GM23338 (cell line): Measurements from ENCODE around the gene DENND6A. TPM values are rescaled to one million over a fixed set of nuclear protein-coding genes. Genes with fewer than 3 reads are reported as not detected.

Experiments
- ATAC-seq: fragments of 200-7000 bp; cut with Tn5 transposase; 3 replicates; pipeline ENCODE4 v1.9.1; 2020
- DNase-seq: peaks from one replicate; pipeline ENCODE4 v3.0.0-alpha.2; 2015; ENCODE audit warnings: low spot score
- H2AFZ ChIP-seq: fragments of 200-600 bp; sonication (generic); 2 replicates; pipeline ENCODE4 v1.8.0; 2016; ENCODE audit warnings: antibody characterized with exemption, mild to moderate bottlenecking, moderate library complexity
- H3F3A ChIP-seq: fragments of 200-600 bp; sonication (generic); replicated peaks from 2 replicates; pipeline ENCODE4 v1.8.0; 2017; ENCODE audit warnings: antibody characterized with exemption, mixed run types, low read depth
- H3K27ac ChIP-seq: fragments of 200-600 bp; sonication (generic); 2 replicates; pipeline ENCODE4 v1.6.1; 2016; ENCODE audit warnings: low read depth
- H3K27me3 ChIP-seq: fragments of 200-600 bp; sonication (generic); 2 replicates; pipeline ENCODE4 v1.8.0; 2016; ENCODE audit warnings: mild to moderate bottlenecking, mixed run types, moderate library complexity; ENCODE audit not compliant: insufficient read depth
- H3K36me3 ChIP-seq: fragments of 200-600 bp; sonication (generic); 2 replicates; pipeline ENCODE4 v1.8.0; 2016; ENCODE audit warnings: mild to moderate bottlenecking; ENCODE audit not compliant: insufficient read depth
- H3K4me1 ChIP-seq: fragments of 200-600 bp; sonication (generic); 2 replicates; pipeline ENCODE4 v1.8.0; 2016; ENCODE audit warnings: mild to moderate bottlenecking, moderate library complexity; ENCODE audit not compliant: insufficient read depth
- H3K4me2 ChIP-seq: fragments of 200-600 bp; sonication (generic); 2 replicates; pipeline ENCODE4 v1.7.1; 2017; ENCODE audit warnings: mixed run types
- H3K4me3 ChIP-seq: fragments of 200-600 bp; sonication (generic); 2 replicates; pipeline ENCODE4 v1.6.1; 2016; ENCODE audit warnings: mixed run types
- H3K79me2 ChIP-seq: fragments of 200-600 bp; sonication (generic); replicated peaks from 2 replicates; pipeline ENCODE4 v1.8.0; 2017; ENCODE audit warnings: mild to moderate bottlenecking; ENCODE audit not compliant: insufficient read depth
- H3K9me2 ChIP-seq: fragments of 200-600 bp; sonication (generic); 2 replicates; pipeline ENCODE4 v1.8.0; 2017; ENCODE audit not compliant: insufficient read depth
- H4K20me1 ChIP-seq: fragments of 200-600 bp; sonication (generic); replicated peaks from 2 replicates; pipeline ENCODE4 v1.8.0; 2017; ENCODE audit warnings: mild to moderate bottlenecking; ENCODE audit not compliant: insufficient read depth
- H3K27ac Mint-ChIP-seq: 2 replicates; pipeline ENCODE4 v1.8.0; 2020; ENCODE audit warnings: inconsistent platforms, mild to moderate bottlenecking, moderate library complexity, mixed read lengths
- H3K27me3 Mint-ChIP-seq: 3 replicates; pipeline ENCODE4 v1.8.0; 2022; ENCODE audit warnings: low read depth, mild to moderate bottlenecking, moderate library complexity, mixed read lengths, inconsistent platforms; ENCODE audit not compliant: insufficient read depth, poor library complexity
- H3K36me3 Mint-ChIP-seq: 3 replicates; pipeline ENCODE4 v1.8.0; 2021; ENCODE audit warnings: low read depth, mild to moderate bottlenecking, inconsistent platforms, moderate library complexity, mixed read lengths
- H3K4me1 Mint-ChIP-seq: 3 replicates; pipeline ENCODE4 v1.8.0; 2020; ENCODE audit warnings: mild to moderate bottlenecking, inconsistent platforms, mixed read lengths
- H3K4me3 Mint-ChIP-seq: 3 replicates; pipeline ENCODE4 v1.8.0; 2021; ENCODE audit warnings: moderate library complexity, mild to moderate bottlenecking, inconsistent platforms, mixed read lengths
- H3K9me3 Mint-ChIP-seq: 3 replicates; pipeline ENCODE4 v1.8.0; 2020; ENCODE audit warnings: moderate library complexity, mild to moderate bottlenecking, inconsistent platforms, mixed read lengths
- CREB1 ChIP-seq: fragments of 250-450 bp; sonication (Bioruptor Pico); IDR thresholded peaks from 2 replicates; pipeline ENCODE4 v1.5.0; 2020; ENCODE audit warnings: low read depth, mild to moderate bottlenecking, moderate library complexity
- CTCF ChIP-seq, 2 experiments: fragments of 200-600 bp in 1 of 2; sonication (generic) in 1 of 2; conservative IDR thresholded peaks; 2 replicates each; pipeline versions ENCODE4 v1.5.1 to v1.6.1; 2016 to 2017; ENCODE audit warnings: antibody characterized with exemption in 2 of 2, low read depth in 2 of 2, mild to moderate bottlenecking in 2 of 2, moderate library complexity in 1 of 2
- ETS1 ChIP-seq: IDR thresholded peaks from 2 replicates; pipeline ENCODE4 v1.6.1; 2016; ENCODE audit warnings: antibody characterized with exemption
- EZH2 ChIP-seq: fragments of 200-600 bp; sonication (generic); IDR thresholded peaks from one replicate; pipeline ENCODE4 v1.8.0; 2017; ENCODE audit warnings: antibody characterized with exemption, mild to moderate bottlenecking, low read depth; ENCODE audit not compliant: unreplicated experiment
- EZH2phosphoT487 ChIP-seq: fragments of 200-600 bp; sonication (generic); IDR thresholded peaks from one replicate; pipeline ENCODE4 v1.8.1; 2018; ENCODE audit warnings: antibody characterized with exemption; ENCODE audit not compliant: unreplicated experiment
- JUNB ChIP-seq: IDR thresholded peaks from one replicate; pipeline ENCODE4 v1.6.1; 2016; ENCODE audit warnings: antibody characterized with exemption; ENCODE audit not compliant: unreplicated experiment
- NANOG ChIP-seq: IDR thresholded peaks from 2 replicates; pipeline ENCODE4 v1.6.1; 2016; ENCODE audit warnings: antibody characterized with exemption, borderline replicate concordance
- POLR2AphosphoS5 ChIP-seq: IDR thresholded peaks from 2 replicates; pipeline ENCODE4 v1.6.1; 2016; ENCODE audit warnings: antibody characterized with exemption, low read depth
- STAT1 ChIP-seq: IDR thresholded peaks from one replicate; pipeline ENCODE4 v1.6.1; 2016; ENCODE audit warnings: antibody characterized with exemption; ENCODE audit not compliant: unreplicated experiment
- ZNF114 ChIP-seq: fragments of 250-450 bp; sonication (Bioruptor Pico); IDR thresholded peaks from 2 replicates; pipeline ENCODE4 v1.5.0; 2020; ENCODE audit warnings: mild to moderate bottlenecking, moderate library complexity
- ZNF331 ChIP-seq: fragments of 250-450 bp; sonication (Bioruptor Pico); IDR thresholded peaks from 2 replicates; pipeline ENCODE4 v1.5.0; 2020; ENCODE audit warnings: low read depth, mild to moderate bottlenecking, moderate library complexity
- ZNF462 ChIP-seq: fragments of 250-450 bp; sonication (Bioruptor Pico); IDR thresholded peaks from 2 replicates; pipeline ENCODE4 v1.5.0; 2020; ENCODE audit warnings: mild to moderate bottlenecking, moderate library complexity
- polyA plus RNA-seq: library from polyadenylated mRNA; unstranded; fragments of >200 nt; fragmentation: Nextera tagmentation; extraction: Ambion mirVana; gene quantifications from 2 replicates; pipeline ENCODE4 v1.2.1, GENCODE V29; 2016
- total RNA-seq: library from RNA; depleted of rRNA; stranded (reverse); fragments of >200 nt; shearing (Covaris generic); gene quantifications from 2 replicates; pipeline ENCODE4 v1.2.3, GENCODE V29; 2014
- TF ChIP-seq, protein P1 (sequence below): IDR thresholded peaks from one replicate; pipeline ENCODE4 v1.6.1; 2018; ENCODE audit warnings: antibody characterized with exemption; ENCODE audit not compliant: unreplicated experiment

The DENND6A gene
- total and polyA plus RNA-seq, 2 experiments from 2014 or later: 7.5 to 17.5 TPM

GRCh38 chr3:57617739-57618138, 75.1 kb downstream of the DENND6A start:
- no peak overlapping the region for H3K27ac Mint-ChIP-seq
- H3K9me3 Mint-ChIP-seq: no peaks in the 10 kb centered on the region; the same call in 2 of the 3 replicates
- H3K4me3 ChIP-seq: no peak overlapping the region
- peaks cover 6% of the 10 kb centered on the region for H3K27me3 Mint-ChIP-seq
- H3K4me1 Mint-ChIP-seq: peaks cover 8% of the 10 kb centered on the region; the same call in 2 of the 3 replicates
- H3K4me2 ChIP-seq: no peak overlapping the region
- H2AFZ ChIP-seq: no peak overlapping the region
- H3K79me2 ChIP-seq: no peaks in the 10 kb centered on the region
- no peaks in the 10 kb centered on the region for H3F3A ChIP-seq
- no peak overlapping the region for H3K27ac ChIP-seq
- peaks cover 5% of the 10 kb centered on the region; the same call in 2 of the 3 replicates for H3K36me3 Mint-ChIP-seq
- H3K4me3 Mint-ChIP-seq: no peak overlapping the region
- TF ChIP-seq POLR2AphosphoS5 (no peak), CTCF (conservative IDR thresholded peaks at IDR 0.05; ENCODE audit: low read depth in 2 of 2) (no peak), JUNB (no peak), STAT1 (no peak), ZNF331 (CRISPR knock-in tag) (no peak), NANOG (no peak), EZH2phosphoT487 (no peak), CREB1 (CRISPR knock-in tag) (no peak), ZNF114 (CRISPR knock-in tag) (no peak), ZNF462 (CRISPR knock-in tag) (no peak), ETS1 (no peak), EZH2 (no peak)
- TF ChIP-seq, protein P1, sequence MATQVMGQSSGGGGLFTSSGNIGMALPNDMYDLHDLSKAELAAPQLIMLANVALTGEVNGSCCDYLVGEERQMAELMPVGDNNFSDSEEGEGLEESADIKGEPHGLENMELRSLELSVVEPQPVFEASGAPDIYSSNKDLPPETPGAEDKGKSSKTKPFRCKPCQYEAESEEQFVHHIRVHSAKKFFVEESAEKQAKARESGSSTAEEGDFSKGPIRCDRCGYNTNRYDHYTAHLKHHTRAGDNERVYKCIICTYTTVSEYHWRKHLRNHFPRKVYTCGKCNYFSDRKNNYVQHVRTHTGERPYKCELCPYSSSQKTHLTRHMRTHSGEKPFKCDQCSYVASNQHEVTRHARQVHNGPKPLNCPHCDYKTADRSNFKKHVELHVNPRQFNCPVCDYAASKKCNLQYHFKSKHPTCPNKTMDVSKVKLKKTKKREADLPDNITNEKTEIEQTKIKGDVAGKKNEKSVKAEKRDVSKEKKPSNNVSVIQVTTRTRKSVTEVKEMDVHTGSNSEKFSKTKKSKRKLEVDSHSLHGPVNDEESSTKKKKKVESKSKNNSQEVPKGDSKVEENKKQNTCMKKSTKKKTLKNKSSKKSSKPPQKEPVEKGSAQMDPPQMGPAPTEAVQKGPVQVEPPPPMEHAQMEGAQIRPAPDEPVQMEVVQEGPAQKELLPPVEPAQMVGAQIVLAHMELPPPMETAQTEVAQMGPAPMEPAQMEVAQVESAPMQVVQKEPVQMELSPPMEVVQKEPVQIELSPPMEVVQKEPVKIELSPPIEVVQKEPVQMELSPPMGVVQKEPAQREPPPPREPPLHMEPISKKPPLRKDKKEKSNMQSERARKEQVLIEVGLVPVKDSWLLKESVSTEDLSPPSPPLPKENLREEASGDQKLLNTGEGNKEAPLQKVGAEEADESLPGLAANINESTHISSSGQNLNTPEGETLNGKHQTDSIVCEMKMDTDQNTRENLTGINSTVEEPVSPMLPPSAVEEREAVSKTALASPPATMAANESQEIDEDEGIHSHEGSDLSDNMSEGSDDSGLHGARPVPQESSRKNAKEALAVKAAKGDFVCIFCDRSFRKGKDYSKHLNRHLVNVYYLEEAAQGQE: no peak
- no peaks in the 10 kb centered on the region for H3K9me2 ChIP-seq
- DNase-seq: no peak
- no peaks in the 10 kb centered on the region for H4K20me1 ChIP-seq
- no peaks in the 10 kb centered on the region; the same call in none of the 2 replicates for H3K4me1 ChIP-seq
- H3K27me3 ChIP-seq: no peaks in the 10 kb centered on the region
- no peaks in the 10 kb centered on the region for H3K36me3 ChIP-seq
- ATAC-seq: no peak
